ENCODE data around the gene DOK5. TPM values are rescaled to one million over a fixed set of nuclear protein-coding genes. Genes with fewer than 3 reads are reported as not detected.

Gene DOK5
- total and polyA plus RNA-seq, 2 of the 8 experiments (the other 6 are each of a cell fraction or from before 2014, with no cell fraction given): 8.9 to 15.0 TPM

GRCh38 chr20:54661880-54662465 is 186.6 kb downstream of the DOK5 start (continued):
- TF ChIP-seq CHD7 (IDR thresholded peaks at IDR 0.05; ENCODE audit: insufficient replicate concordance, low read length): peak; percentile 33
- no peak for TF ChIP-seq SIN3A (conservative IDR thresholded peaks at IDR 0.05 in 1 of 2, IDR thresholded peaks at IDR 0.05 in 1 of 2; ENCODE audit: low read depth in 1 of 2, low read length in 2 of 2)
